CD4-positive, alpha-beta T cell (primary cell): ENCODE data around the gene MPI. TPM values are rescaled to one million over a fixed set of nuclear protein-coding genes. Genes with fewer than 3 reads are reported as not detected.

Experiments used
- ATAC-seq: fragments of 200-7000 bp; cut with Tn5 transposase; one replicate; pipeline ENCODE4 v1.10.0; 2022; ENCODE audit warnings: mild to moderate bottlenecking; ENCODE audit not compliant: poor library complexity
- CTCF ChIA-PET: fragments of 350-600 bp; sonication (Branson Sonifier 250); formaldehyde crosslinking; loops from one replicate; lab custom pipeline; 2021; ENCODE audit warnings: antibody characterized with exemption, inconsistent platforms; lab: Charles Lee
- POLR2A ChIA-PET: fragments of 350-600 bp; sonication (Branson Sonifier 250); formaldehyde crosslinking; loops from one replicate; lab custom pipeline; 2021; ENCODE audit warnings: antibody characterized with exemption, inconsistent platforms; lab: Charles Lee
- DNase-seq, 14 experiments: peaks; one replicate each; pipeline ENCODE4 v3.0.0-alpha.2; 2013 to 2020; ENCODE audit warnings: mixed read lengths in 2 of 14
- H3K27ac ChIP-seq, 2 donors: one replicate each; pipeline versions ENCODE4 v1.5.1 to v1.7.0; 2013; ENCODE audit warnings: low read length in 2 of 2, low read depth in 1 of 2, mild to moderate bottlenecking in 1 of 2
- H3K27me3 ChIP-seq, 2 experiments: 1 replicate in 1 of 2; 2 replicates in 1 of 2; pipeline versions ENCODE4 v1.6.1 to v1.7.0; 2013; ENCODE audit warnings: low read length in 2 of 2, control low read depth in 1 of 2, mild to moderate bottlenecking in 1 of 2, moderate library complexity in 1 of 2; ENCODE audit not compliant: insufficient read depth in 2 of 2, control insufficient read depth in 1 of 2
- H3K36me3 ChIP-seq: one replicate; pipeline ENCODE4 v1.6.1; 2013; ENCODE audit warnings: low read length, control low read depth; ENCODE audit not compliant: insufficient read depth
- H3K4me1 ChIP-seq: one replicate; pipeline ENCODE4 v1.6.1; 2013; ENCODE audit warnings: low read length, control low read depth; ENCODE audit not compliant: insufficient read depth
- H3K4me3 ChIP-seq: one replicate; pipeline ENCODE4 v1.5.1; 2013; ENCODE audit warnings: mild to moderate bottlenecking, low read length, moderate library complexity
- H3K9me3 ChIP-seq, 2 experiments: 1 replicate in 1 of 2; 2 replicates in 1 of 2; pipeline versions ENCODE4 v1.6.1 to v1.7.0; 2013; ENCODE audit warnings: low read length in 2 of 2, mild to moderate bottlenecking in 2 of 2, control low read depth in 1 of 2, moderate library complexity in 1 of 2; ENCODE audit not compliant: control insufficient read depth in 1 of 2, insufficient read depth in 1 of 2
- H3K27ac Mint-ChIP-seq: one replicate; pipeline ENCODE4 v1.8.0; 2020; ENCODE audit warnings: mixed read lengths
- H3K27me3 Mint-ChIP-seq: one replicate; pipeline ENCODE4 v1.8.0; 2021; ENCODE audit warnings: mixed read lengths
- H3K36me3 Mint-ChIP-seq: one replicate; pipeline ENCODE4 v1.8.0; 2021; ENCODE audit warnings: low read depth, mixed read lengths
- H3K4me1 Mint-ChIP-seq: one replicate; pipeline ENCODE4 v1.8.0; 2021; ENCODE audit warnings: low read depth, mixed read lengths
- H3K4me3 Mint-ChIP-seq: one replicate; pipeline ENCODE4 v1.8.0; 2020; ENCODE audit warnings: mild to moderate bottlenecking, mixed read lengths
- H3K9me3 Mint-ChIP-seq: one replicate; pipeline ENCODE4 v1.8.0; 2020; ENCODE audit warnings: mixed read lengths
- intact Hi-C, 2 experiments: fragments of 100-400 bp; cut with DNase I in 1 of 2; cut with micrococcal nuclease in 1 of 2; formaldehyde crosslinking; loops; one replicate each; pipeline versions ENCODE4 v1.15.1 to v1.9.0; 2023 to 2025; cut with DNase I, micrococcal nuclease
- total RNA-seq, 174 experiments: library from RNA in 2 of 174; stranded (reverse) in 2 of 174; gene quantifications; one replicate each; pipeline ENCODE4 v1.2.3 and lab custom pipeline; 2021 to 2026
- TF ChIP-seq, protein P1 (sequence below): fragments of 200-600 bp; IDR thresholded peaks from one replicate; pipeline ENCODE4 v1.8.0; 2022; ENCODE audit warnings: antibody characterized with exemption, mild to moderate bottlenecking

Gene MPI
- total RNA-seq, 2 experiments from 2014 or later, result 28.9 to 30.3 TPM

GRCh38 chr15:74873036-74873755 lies 16.6 kb upstream of the MPI start, which contains the start of gene SCAMP2:
SCAMP2 (minus strand) TSS chr15:74873365; CDS start chr15:74873255, 110 bp downstream.
- Histone ChIP-seq H3K4me1 (peaks cover 50% of the 10 kb centered on the region), H3K4me3 (peak within 1 kb of the TSS; percentile 65), H3K9me3 (no peaks in the 10 kb centered on the region), H3K27ac (peak within 1 kb of the TSS; percentile 93 to 94), H3K27me3 (no peaks in the 10 kb centered on the region), H3K36me3 (peaks cover 2% of the 10 kb centered on the region)
- TF ChIP-seq, protein P1, sequence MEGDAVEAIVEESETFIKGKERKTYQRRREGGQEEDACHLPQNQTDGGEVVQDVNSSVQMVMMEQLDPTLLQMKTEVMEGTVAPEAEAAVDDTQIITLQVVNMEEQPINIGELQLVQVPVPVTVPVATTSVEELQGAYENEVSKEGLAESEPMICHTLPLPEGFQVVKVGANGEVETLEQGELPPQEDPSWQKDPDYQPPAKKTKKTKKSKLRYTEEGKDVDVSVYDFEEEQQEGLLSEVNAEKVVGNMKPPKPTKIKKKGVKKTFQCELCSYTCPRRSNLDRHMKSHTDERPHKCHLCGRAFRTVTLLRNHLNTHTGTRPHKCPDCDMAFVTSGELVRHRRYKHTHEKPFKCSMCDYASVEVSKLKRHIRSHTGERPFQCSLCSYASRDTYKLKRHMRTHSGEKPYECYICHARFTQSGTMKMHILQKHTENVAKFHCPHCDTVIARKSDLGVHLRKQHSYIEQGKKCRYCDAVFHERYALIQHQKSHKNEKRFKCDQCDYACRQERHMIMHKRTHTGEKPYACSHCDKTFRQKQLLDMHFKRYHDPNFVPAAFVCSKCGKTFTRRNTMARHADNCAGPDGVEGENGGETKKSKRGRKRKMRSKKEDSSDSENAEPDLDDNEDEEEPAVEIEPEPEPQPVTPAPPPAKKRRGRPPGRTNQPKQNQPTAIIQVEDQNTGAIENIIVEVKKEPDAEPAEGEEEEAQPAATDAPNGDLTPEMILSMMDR, result no peak
- no peaks in the 10 kb centered on the region for H3K27me3 Mint-ChIP-seq
- H3K36me3 Mint-ChIP-seq, result peaks cover 21% of the 10 kb centered on the region
- intact Hi-C loops, result loop anchor here (1.0 to 2.0 kb wide), 6 partner anchors 16 to 64 kb away; partner anchors contain the start of genes ULK3 (in 2 of the 2), FAM219B (in 1 of the 2) and MPI (in 1 of the 2)
- ChIA-PET POLR2A (interaction anchor here (0.7 to 1.8 kb wide), 10 partner anchors 10 to 95 kb away, joined by 3 to 9 read pairs (median 4); partner anchors contain the start of genes CSK, FAM219B, MPI and ULK3), CTCF (interaction anchor here (1.1 to 1.7 kb wide), 4 partner anchors 17 to 80 kb away, joined by 3 to 7 read pairs (median 5); partner anchors contain the start of gene MPI)
- peak; percentile 90 for ATAC-seq
- H3K4me3 Mint-ChIP-seq, result peak within 1 kb of the TSS; percentile 94
- H3K9me3 Mint-ChIP-seq, result no peaks in the 10 kb centered on the region
- H3K27ac Mint-ChIP-seq, result peak within 1 kb of the TSS; percentile 90
- peak; percentile 79 to 95 (median 86) for DNase-seq
- H3K4me1 Mint-ChIP-seq, result peaks cover 45% of the 10 kb centered on the region

GRCh38 chr15:74873756-74874424 lies 16.0 kb upstream of the MPI start:
- DNase-seq, result peak in 3 of 14 experiments; percentile 36 to 54 (median 52)

GRCh38 chr15:74878273-74878672 lies 11.6 kb upstream of the MPI start:
- no peaks in the 10 kb centered on the region for H3K36me3 ChIP-seq
- Mint-ChIP-seq H3K27me3 (no peaks in the 10 kb centered on the region), H3K4me3 (no peak overlapping the region), H3K27ac (no peak overlapping the region), H3K36me3 (peaks cover 4% of the 10 kb centered on the region), H3K4me1 (peaks cover 5% of the 10 kb centered on the region), H3K9me3 (no peaks in the 10 kb centered on the region)
- TF ChIP-seq, protein P1, result no peak
- DNase-seq (no peak), ATAC-seq (no peak)
- H3K27me3 ChIP-seq, result no peaks in the 10 kb centered on the region
- ChIA-PET POLR2A (no interaction called here), CTCF (no interaction called here)
- no peak overlapping the region for H3K27ac ChIP-seq
- peaks cover 0 to 3% of the 10 kb centered on the region in 2 experiments for H3K9me3 ChIP-seq
- peaks cover 8% of the 10 kb centered on the region for H3K4me1 ChIP-seq
- no peak overlapping the region for H3K4me3 ChIP-seq
- intact Hi-C loops, result no loop called here

More at GRCh38 chr15:74873756-74874424, 16.0 kb upstream of the MPI start:
- POLR2A ChIA-PET, result interaction anchor here (0.7 to 1.8 kb wide), 10 partner anchors 10 to 95 kb away, joined by 3 to 9 read pairs (median 4); partner anchors contain the start of genes CSK, FAM219B, MPI and ULK3
- Mint-ChIP-seq H3K9me3 (no peaks in the 10 kb centered on the region), H3K27me3 (no peaks in the 10 kb centered on the region), H3K27ac (peak overlapping the region; percentile 90), H3K4me1 (peaks cover 39% of the 10 kb centered on the region), H3K4me3 (peak overlapping the region; percentile 94), H3K36me3 (peaks cover 18% of the 10 kb centered on the region)
- Histone ChIP-seq H3K27ac (peak overlapping the region; percentile 65 to 69), H3K27me3 (no peaks in the 10 kb centered on the region), H3K9me3 (no peaks in the 10 kb centered on the region), H3K4me1 (peaks cover 44% of the 10 kb centered on the region), H3K36me3 (peaks cover under 1% of the 10 kb centered on the region), H3K4me3 (peak overlapping the region; percentile 65)
- CTCF ChIA-PET, result interaction anchor here (1.1 to 1.7 kb wide), 4 partner anchors 16 to 80 kb away, joined by 3 to 7 read pairs (median 5); partner anchors contain the start of gene MPI
- TF ChIP-seq, protein P1, result no peak
- intact Hi-C loops, result loop anchor here (1.0 to 2.0 kb wide), 6 partner anchors 15 to 63 kb away; partner anchors contain the start of genes ULK3 (in 2 of the 2), FAM219B (in 1 of the 2) and MPI (in 1 of the 2)
- ATAC-seq, result peak; percentile 8
